GM23338 (cell line): ENCODE results near the gene RFXAP. TPM values are rescaled to one million over a fixed set of nuclear protein-coding genes. Genes with fewer than 3 reads are reported as not detected.

ENCODE experiments used
- ATAC-seq: fragments of 200-7000 bp; cut with Tn5 transposase; 3 replicates; pipeline ENCODE4 v1.9.1; 2020
- DNase-seq: peaks from one replicate; pipeline ENCODE4 v3.0.0-alpha.2; 2015; ENCODE audit warnings: low spot score
- H2AFZ ChIP-seq: fragments of 200-600 bp; sonication (generic); 2 replicates; pipeline ENCODE4 v1.8.0; 2016; ENCODE audit warnings: antibody characterized with exemption, mild to moderate bottlenecking, moderate library complexity
- H3F3A ChIP-seq: fragments of 200-600 bp; sonication (generic); replicated peaks from 2 replicates; pipeline ENCODE4 v1.8.0; 2017; ENCODE audit warnings: antibody characterized with exemption, mixed run types, low read depth
- H3K27ac ChIP-seq: fragments of 200-600 bp; sonication (generic); 2 replicates; pipeline ENCODE4 v1.6.1; 2016; ENCODE audit warnings: low read depth
- H3K27me3 ChIP-seq: fragments of 200-600 bp; sonication (generic); 2 replicates; pipeline ENCODE4 v1.8.0; 2016; ENCODE audit warnings: mild to moderate bottlenecking, mixed run types, moderate library complexity; ENCODE audit not compliant: insufficient read depth
- H3K36me3 ChIP-seq: fragments of 200-600 bp; sonication (generic); 2 replicates; pipeline ENCODE4 v1.8.0; 2016; ENCODE audit warnings: mild to moderate bottlenecking; ENCODE audit not compliant: insufficient read depth
- H3K4me1 ChIP-seq: fragments of 200-600 bp; sonication (generic); 2 replicates; pipeline ENCODE4 v1.8.0; 2016; ENCODE audit warnings: mild to moderate bottlenecking, moderate library complexity; ENCODE audit not compliant: insufficient read depth
- H3K4me2 ChIP-seq: fragments of 200-600 bp; sonication (generic); 2 replicates; pipeline ENCODE4 v1.7.1; 2017; ENCODE audit warnings: mixed run types
- H3K4me3 ChIP-seq: fragments of 200-600 bp; sonication (generic); 2 replicates; pipeline ENCODE4 v1.6.1; 2016; ENCODE audit warnings: mixed run types
- H3K79me2 ChIP-seq: fragments of 200-600 bp; sonication (generic); replicated peaks from 2 replicates; pipeline ENCODE4 v1.8.0; 2017; ENCODE audit warnings: mild to moderate bottlenecking; ENCODE audit not compliant: insufficient read depth
- H3K9me2 ChIP-seq: fragments of 200-600 bp; sonication (generic); 2 replicates; pipeline ENCODE4 v1.8.0; 2017; ENCODE audit not compliant: insufficient read depth
- H4K20me1 ChIP-seq: fragments of 200-600 bp; sonication (generic); replicated peaks from 2 replicates; pipeline ENCODE4 v1.8.0; 2017; ENCODE audit warnings: mild to moderate bottlenecking; ENCODE audit not compliant: insufficient read depth
- H3K27ac Mint-ChIP-seq: 2 replicates; pipeline ENCODE4 v1.8.0; 2020; ENCODE audit warnings: inconsistent platforms, mild to moderate bottlenecking, moderate library complexity, mixed read lengths
- H3K27me3 Mint-ChIP-seq: 3 replicates; pipeline ENCODE4 v1.8.0; 2022; ENCODE audit warnings: low read depth, mild to moderate bottlenecking, moderate library complexity, mixed read lengths, inconsistent platforms; ENCODE audit not compliant: insufficient read depth, poor library complexity
- H3K36me3 Mint-ChIP-seq: 3 replicates; pipeline ENCODE4 v1.8.0; 2021; ENCODE audit warnings: low read depth, mild to moderate bottlenecking, inconsistent platforms, moderate library complexity, mixed read lengths
- H3K4me1 Mint-ChIP-seq: 3 replicates; pipeline ENCODE4 v1.8.0; 2020; ENCODE audit warnings: mild to moderate bottlenecking, inconsistent platforms, mixed read lengths
- H3K4me3 Mint-ChIP-seq: 3 replicates; pipeline ENCODE4 v1.8.0; 2021; ENCODE audit warnings: moderate library complexity, mild to moderate bottlenecking, inconsistent platforms, mixed read lengths
- H3K9me3 Mint-ChIP-seq: 3 replicates; pipeline ENCODE4 v1.8.0; 2020; ENCODE audit warnings: moderate library complexity, mild to moderate bottlenecking, inconsistent platforms, mixed read lengths
- CREB1 ChIP-seq: fragments of 250-450 bp; sonication (Bioruptor Pico); IDR thresholded peaks from 2 replicates; pipeline ENCODE4 v1.5.0; 2020; ENCODE audit warnings: low read depth, mild to moderate bottlenecking, moderate library complexity
- EZH2 ChIP-seq: fragments of 200-600 bp; sonication (generic); IDR thresholded peaks from one replicate; pipeline ENCODE4 v1.8.0; 2017; ENCODE audit warnings: antibody characterized with exemption, mild to moderate bottlenecking, low read depth; ENCODE audit not compliant: unreplicated experiment
- EZH2phosphoT487 ChIP-seq: fragments of 200-600 bp; sonication (generic); IDR thresholded peaks from one replicate; pipeline ENCODE4 v1.8.1; 2018; ENCODE audit warnings: antibody characterized with exemption; ENCODE audit not compliant: unreplicated experiment
- JUNB ChIP-seq: IDR thresholded peaks from one replicate; pipeline ENCODE4 v1.6.1; 2016; ENCODE audit warnings: antibody characterized with exemption; ENCODE audit not compliant: unreplicated experiment
- NANOG ChIP-seq: IDR thresholded peaks from 2 replicates; pipeline ENCODE4 v1.6.1; 2016; ENCODE audit warnings: antibody characterized with exemption, borderline replicate concordance
- ZNF331 ChIP-seq: fragments of 250-450 bp; sonication (Bioruptor Pico); IDR thresholded peaks from 2 replicates; pipeline ENCODE4 v1.5.0; 2020; ENCODE audit warnings: low read depth, mild to moderate bottlenecking, moderate library complexity
- polyA plus RNA-seq: library from polyadenylated mRNA; unstranded; fragments of >200 nt; fragmentation: Nextera tagmentation; extraction: Ambion mirVana; gene quantifications from 2 replicates; pipeline ENCODE4 v1.2.1, GENCODE V29; 2016
- total RNA-seq: library from RNA; depleted of rRNA; stranded (reverse); fragments of >200 nt; shearing (Covaris generic); gene quantifications from 2 replicates; pipeline ENCODE4 v1.2.3, GENCODE V29; 2014
- TF ChIP-seq, protein P1 (sequence below): IDR thresholded peaks from one replicate; pipeline ENCODE4 v1.6.1; 2018; ENCODE audit warnings: antibody characterized with exemption; ENCODE audit not compliant: unreplicated experiment
- TF ChIP-seq, protein P2 (sequence below), 2 experiments: fragments of 200-600 bp in 1 of 2; sonication (generic) in 1 of 2; conservative IDR thresholded peaks; 2 replicates each; pipeline versions ENCODE4 v1.5.1 to v1.6.1; 2016 to 2017; ENCODE audit warnings: antibody characterized with exemption in 2 of 2, low read depth in 2 of 2, mild to moderate bottlenecking in 2 of 2, moderate library complexity in 1 of 2

The RFXAP gene
- total and polyA plus RNA-seq, 2 experiments from 2014 or later = 6.3 to 8.5 TPM

DNA sequence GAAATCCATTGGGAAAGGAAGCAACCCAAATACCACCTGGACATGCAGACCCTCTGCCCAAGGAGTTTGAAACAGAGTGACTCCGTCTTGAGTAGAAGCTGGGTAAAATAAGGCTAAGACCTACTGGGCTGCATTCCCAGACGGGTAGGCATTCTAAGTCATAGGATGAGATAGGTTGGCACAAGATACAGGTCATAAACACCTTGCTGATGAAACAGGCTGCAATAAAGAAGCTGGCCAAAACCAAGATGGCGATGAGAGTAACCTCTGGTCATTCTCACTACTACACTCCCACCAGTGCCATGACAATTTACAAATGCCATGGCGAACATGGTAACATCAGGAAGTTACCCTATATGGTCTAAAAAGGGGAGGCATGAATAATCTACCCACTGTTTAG is 40.2 kb downstream of the RFXAP start (continued):
- TF ChIP-seq EZH2phosphoT487 (no peak), NANOG (no peak), CREB1 (CRISPR knock-in tag) (no peak), JUNB (no peak)
- TF ChIP-seq, protein P1, sequence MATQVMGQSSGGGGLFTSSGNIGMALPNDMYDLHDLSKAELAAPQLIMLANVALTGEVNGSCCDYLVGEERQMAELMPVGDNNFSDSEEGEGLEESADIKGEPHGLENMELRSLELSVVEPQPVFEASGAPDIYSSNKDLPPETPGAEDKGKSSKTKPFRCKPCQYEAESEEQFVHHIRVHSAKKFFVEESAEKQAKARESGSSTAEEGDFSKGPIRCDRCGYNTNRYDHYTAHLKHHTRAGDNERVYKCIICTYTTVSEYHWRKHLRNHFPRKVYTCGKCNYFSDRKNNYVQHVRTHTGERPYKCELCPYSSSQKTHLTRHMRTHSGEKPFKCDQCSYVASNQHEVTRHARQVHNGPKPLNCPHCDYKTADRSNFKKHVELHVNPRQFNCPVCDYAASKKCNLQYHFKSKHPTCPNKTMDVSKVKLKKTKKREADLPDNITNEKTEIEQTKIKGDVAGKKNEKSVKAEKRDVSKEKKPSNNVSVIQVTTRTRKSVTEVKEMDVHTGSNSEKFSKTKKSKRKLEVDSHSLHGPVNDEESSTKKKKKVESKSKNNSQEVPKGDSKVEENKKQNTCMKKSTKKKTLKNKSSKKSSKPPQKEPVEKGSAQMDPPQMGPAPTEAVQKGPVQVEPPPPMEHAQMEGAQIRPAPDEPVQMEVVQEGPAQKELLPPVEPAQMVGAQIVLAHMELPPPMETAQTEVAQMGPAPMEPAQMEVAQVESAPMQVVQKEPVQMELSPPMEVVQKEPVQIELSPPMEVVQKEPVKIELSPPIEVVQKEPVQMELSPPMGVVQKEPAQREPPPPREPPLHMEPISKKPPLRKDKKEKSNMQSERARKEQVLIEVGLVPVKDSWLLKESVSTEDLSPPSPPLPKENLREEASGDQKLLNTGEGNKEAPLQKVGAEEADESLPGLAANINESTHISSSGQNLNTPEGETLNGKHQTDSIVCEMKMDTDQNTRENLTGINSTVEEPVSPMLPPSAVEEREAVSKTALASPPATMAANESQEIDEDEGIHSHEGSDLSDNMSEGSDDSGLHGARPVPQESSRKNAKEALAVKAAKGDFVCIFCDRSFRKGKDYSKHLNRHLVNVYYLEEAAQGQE = no peak

DNA sequence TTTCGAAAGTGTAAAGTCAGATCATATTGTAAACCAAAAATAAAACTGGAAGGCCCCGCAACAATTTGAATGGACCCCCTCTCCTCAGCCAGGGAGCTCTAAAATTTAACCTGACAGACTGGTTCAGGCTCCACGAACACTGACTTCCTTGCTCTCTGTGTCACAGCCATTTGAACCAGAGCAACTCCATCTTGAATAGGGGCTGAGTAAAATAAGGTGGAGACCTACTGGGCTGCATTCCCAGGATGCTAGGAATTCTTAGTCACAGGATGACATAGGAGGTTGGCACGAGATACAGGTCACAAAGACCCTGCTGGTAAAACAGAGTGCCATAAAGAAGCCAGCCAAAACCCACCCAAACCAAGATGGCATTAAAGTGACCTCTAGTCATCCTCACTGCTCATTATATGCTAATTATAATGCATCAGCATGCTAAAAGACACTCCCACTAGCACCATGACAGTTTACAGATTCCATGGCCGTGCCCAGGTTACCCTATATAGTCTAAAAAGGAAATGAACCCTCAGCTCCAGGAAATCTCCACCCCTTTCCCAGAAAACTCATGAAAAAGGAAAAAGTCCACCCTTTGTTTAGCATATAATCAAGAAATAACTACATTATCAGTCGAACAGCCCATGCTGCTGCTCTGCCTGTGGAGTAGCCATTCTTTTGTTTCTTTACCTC is 43.1 kb downstream of the RFXAP start:
- H3K79me2 ChIP-seq = no peaks in the 10 kb centered on the region
- H3K4me3 Mint-ChIP-seq = no peak overlapping the region; the same call in 2 of the 3 replicates
- no peak overlapping the region for H3K4me2 ChIP-seq
- peaks cover 3% of the 10 kb centered on the region for H3K27me3 Mint-ChIP-seq
- H3K27me3 ChIP-seq = no peaks in the 10 kb centered on the region
- 0 out of 2 replicates have a peak overlapping the region, but pooled peaks have one; percentile 16 for H2AFZ ChIP-seq
- H3K4me3 ChIP-seq = no peak overlapping the region
- H4K20me1 ChIP-seq = no peaks in the 10 kb centered on the region
- no peaks in the 10 kb centered on the region for H3K9me3 Mint-ChIP-seq
- no peaks in the 10 kb centered on the region for H3K36me3 Mint-ChIP-seq
- DNase-seq (no peak), ATAC-seq (no peak)
- H3K9me2 ChIP-seq = no peaks in the 10 kb centered on the region
- H3K27ac Mint-ChIP-seq = no peak overlapping the region
- H3K27ac ChIP-seq = no peak overlapping the region
- H3K4me1 ChIP-seq = peaks cover 8% of the 10 kb centered on the region
- TF ChIP-seq EZH2 (no peak), NANOG (no peak), ZNF331 (no peak), CREB1 (CRISPR knock-in tag) (no peak)
- TF ChIP-seq, protein P2, sequence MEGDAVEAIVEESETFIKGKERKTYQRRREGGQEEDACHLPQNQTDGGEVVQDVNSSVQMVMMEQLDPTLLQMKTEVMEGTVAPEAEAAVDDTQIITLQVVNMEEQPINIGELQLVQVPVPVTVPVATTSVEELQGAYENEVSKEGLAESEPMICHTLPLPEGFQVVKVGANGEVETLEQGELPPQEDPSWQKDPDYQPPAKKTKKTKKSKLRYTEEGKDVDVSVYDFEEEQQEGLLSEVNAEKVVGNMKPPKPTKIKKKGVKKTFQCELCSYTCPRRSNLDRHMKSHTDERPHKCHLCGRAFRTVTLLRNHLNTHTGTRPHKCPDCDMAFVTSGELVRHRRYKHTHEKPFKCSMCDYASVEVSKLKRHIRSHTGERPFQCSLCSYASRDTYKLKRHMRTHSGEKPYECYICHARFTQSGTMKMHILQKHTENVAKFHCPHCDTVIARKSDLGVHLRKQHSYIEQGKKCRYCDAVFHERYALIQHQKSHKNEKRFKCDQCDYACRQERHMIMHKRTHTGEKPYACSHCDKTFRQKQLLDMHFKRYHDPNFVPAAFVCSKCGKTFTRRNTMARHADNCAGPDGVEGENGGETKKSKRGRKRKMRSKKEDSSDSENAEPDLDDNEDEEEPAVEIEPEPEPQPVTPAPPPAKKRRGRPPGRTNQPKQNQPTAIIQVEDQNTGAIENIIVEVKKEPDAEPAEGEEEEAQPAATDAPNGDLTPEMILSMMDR (conservative IDR thresholded peaks at IDR 0.05; ENCODE audit: low read depth in 2 of 2) = no peak
- H3K4me1 Mint-ChIP-seq = peaks cover 17% of the 10 kb centered on the region
- no peaks in the 10 kb centered on the region for H3K36me3 ChIP-seq
- H3F3A ChIP-seq = no peaks in the 10 kb centered on the region
